DND-41 (cell line): ENCODE measurements around the gene SLC6A16.

Source experiments
- ATAC-seq: fragments of 200-7000 bp; cut with Tn5 transposase; 3 replicates; pipeline ENCODE4 v1.9.1; 2021; ENCODE audit warnings: low read depth; ENCODE audit not compliant: insufficient read depth
- DNase-seq: peaks from one replicate; pipeline ENCODE4 v3.0.0-alpha.2; 2020
- H2AFZ ChIP-seq: 2 replicates; pipeline ENCODE4 v1.6.0; 2012; ENCODE audit warnings: low read depth, low read length
- H3K27ac ChIP-seq: 2 replicates; pipeline ENCODE4 v1.5.1; 2012; ENCODE audit warnings: low read length, inconsistent platforms
- H3K27me3 ChIP-seq: fragments of 200-600 bp; sonication (generic); 2 replicates; pipeline ENCODE4 v1.6.0; 2012; ENCODE audit warnings: low read length, mild to moderate bottlenecking, inconsistent platforms; ENCODE audit not compliant: insufficient read depth, poor library complexity
- H3K36me3 ChIP-seq: 2 replicates; pipeline ENCODE4 v1.5.1; 2012; ENCODE audit warnings: low read length, inconsistent platforms; ENCODE audit not compliant: insufficient read depth
- H3K4me1 ChIP-seq: 2 replicates; pipeline ENCODE4 v1.5.1; 2012; ENCODE audit warnings: mild to moderate bottlenecking, low read length; ENCODE audit not compliant: insufficient read depth
- H3K4me2 ChIP-seq: 2 replicates; pipeline ENCODE4 v1.6.0; 2012; ENCODE audit warnings: mild to moderate bottlenecking, moderate library complexity, low read length, inconsistent platforms; ENCODE audit not compliant: insufficient read depth
- H3K4me3 ChIP-seq, 2 experiments: fragments of 200-600 bp in 1 of 2; shearing (Covaris generic) in 1 of 2; 2 replicates each; pipeline ENCODE4 v1.5.1; 2012 to 2016; ENCODE audit warnings: inconsistent platforms in 2 of 2, low read length in 2 of 2, mild to moderate bottlenecking in 2 of 2, low read depth in 1 of 2, moderate library complexity in 1 of 2
- H3K79me2 ChIP-seq: 2 replicates; pipeline ENCODE4 v1.6.0; 2012; ENCODE audit warnings: low read length, inconsistent platforms; ENCODE audit not compliant: insufficient read depth
- H3K9ac ChIP-seq: 2 replicates; pipeline ENCODE4 v1.6.0; 2012; ENCODE audit warnings: low read depth, mild to moderate bottlenecking, inconsistent platforms, low read length, moderate library complexity
- H3K9me3 ChIP-seq: 2 replicates; pipeline ENCODE4 v1.5.1; 2012; ENCODE audit warnings: low read length, moderate library complexity, mild to moderate bottlenecking, inconsistent platforms; ENCODE audit not compliant: insufficient read depth, severe bottlenecking
- H4K20me1 ChIP-seq: 2 replicates; pipeline ENCODE4 v1.6.0; 2012; ENCODE audit warnings: low read length; ENCODE audit not compliant: insufficient read depth
- CTCF ChIP-seq: IDR thresholded peaks from 2 replicates; pipeline ENCODE4 v1.5.1; 2012; ENCODE audit warnings: borderline replicate concordance, low read length, moderate library complexity, mild to moderate bottlenecking; ENCODE audit not compliant: poor library complexity, severe bottlenecking; ENCODE audit errors: extremely low read depth
- EZH2 ChIP-seq: IDR thresholded peaks from 3 replicates; pipeline ENCODE4 v1.6.1; 2012; ENCODE audit warnings: borderline replicate concordance, low read depth, mild to moderate bottlenecking, moderate library complexity, low read length, inconsistent platforms; ENCODE audit not compliant: severe bottlenecking

The SLC6A16 gene

GRCh38 chr19:49359851-49360820, 35.1 kb upstream of the SLC6A16 start:
- no peak overlapping the region for H3K27ac ChIP-seq
- no peaks in the 10 kb centered on the region for H3K27me3 ChIP-seq
- no peaks in the 10 kb centered on the region for H3K4me1 ChIP-seq
- no peak for TF ChIP-seq EZH2
- TF ChIP-seq CTCF: no peak
- no peaks in the 10 kb centered on the region for H3K79me2 ChIP-seq
- H3K9me3 ChIP-seq: no peaks in the 10 kb centered on the region
- no peaks in the 10 kb centered on the region for H4K20me1 ChIP-seq
- no peak overlapping the region for H3K4me2 ChIP-seq
- no peak overlapping the region for H3K4me3 ChIP-seq
- ATAC-seq: no peak
- no peak overlapping the region for H2AFZ ChIP-seq
- DNase-seq: no peak
- H3K36me3 ChIP-seq: no peaks in the 10 kb centered on the region
- H3K9ac ChIP-seq: no peak overlapping the region

GRCh38 chr19:49357186-49357585, 32.2 kb upstream of the SLC6A16 start:
- no peak overlapping the region for H3K9ac ChIP-seq
- no peaks in the 10 kb centered on the region for H3K36me3 ChIP-seq
- ATAC-seq (no peak), DNase-seq (no peak)
- no peaks in the 10 kb centered on the region for H3K4me1 ChIP-seq
- no peak overlapping the region for H2AFZ ChIP-seq
- no peaks in the 10 kb centered on the region for H3K79me2 ChIP-seq
- H4K20me1 ChIP-seq: no peaks in the 10 kb centered on the region
- H3K27me3 ChIP-seq: no peaks in the 10 kb centered on the region
- no peaks in the 10 kb centered on the region for H3K9me3 ChIP-seq
- H3K4me2 ChIP-seq: no peak overlapping the region
- no peak overlapping the region for H3K4me3 ChIP-seq
- no peak overlapping the region for H3K27ac ChIP-seq
- TF ChIP-seq EZH2 (no peak), CTCF (no peak)

GRCh38 chr19:49356382-49356781, 31.4 kb upstream of the SLC6A16 start:
- no peaks in the 10 kb centered on the region for H3K4me1 ChIP-seq
- no peaks in the 10 kb centered on the region for H3K36me3 ChIP-seq
- H3K27me3 ChIP-seq: no peaks in the 10 kb centered on the region
- no peak overlapping the region for H3K4me3 ChIP-seq
- no peak overlapping the region for H3K9ac ChIP-seq
- ATAC-seq (no peak), DNase-seq (no peak)
- H2AFZ ChIP-seq: no peak overlapping the region
- H3K9me3 ChIP-seq: no peaks in the 10 kb centered on the region
- H3K4me2 ChIP-seq: no peak overlapping the region
- no peaks in the 10 kb centered on the region for H4K20me1 ChIP-seq
- no peaks in the 10 kb centered on the region for H3K79me2 ChIP-seq
- no peak for TF ChIP-seq CTCF
- TF ChIP-seq EZH2: no peak
- H3K27ac ChIP-seq: no peak overlapping the region
